K562 (cell line): ENCODE measurements around the gene CRYZL1.

Experiments used
- AFF4 ChIP-seq: sonication (generic); formaldehyde crosslinking; IDR thresholded peaks from 2 replicates; pipeline ENCODE4 v1.8.0; 2023; ENCODE audit warnings: mild to moderate bottlenecking, missing genetic modification reagents
- CTCF ChIP-seq, 3 experiments: IDR thresholded peaks in 2 of 3; conservative IDR thresholded peaks in 1 of 3; 2 replicates each; pipeline ENCODE4 v1.5.1; 2011 to 2012; ENCODE audit warnings: low read length in 3 of 3, mild to moderate bottlenecking in 3 of 3, control low read depth in 2 of 3, improper control_type of control experiment in 1 of 3, inconsistent platforms in 1 of 3, low read depth in 1 of 3, mixed read lengths in 1 of 3, moderate library complexity in 1 of 3; ENCODE audit not compliant: insufficient read depth in 2 of 3
- EP300 ChIP-seq: IDR thresholded peaks from 2 replicates; pipeline ENCODE4 v1.6.1; 2012; ENCODE audit warnings: low read length, improper control_type of control experiment
- ESRRA ChIP-seq: fragments of 450-650 bp; IDR thresholded peaks from 2 replicates; pipeline ENCODE4 v1.6.1; 2014; ENCODE audit warnings: low read depth, mild to moderate bottlenecking, moderate library complexity, borderline replicate concordance
- EZH2 ChIP-seq: IDR thresholded peaks from 2 replicates; pipeline ENCODE4 v1.6.1; 2012; ENCODE audit warnings: low read depth, mild to moderate bottlenecking, inconsistent platforms, low read length, borderline replicate concordance
- GABPB1 ChIP-seq: sonication (generic); formaldehyde crosslinking; IDR thresholded peaks from 2 replicates; pipeline ENCODE4 v1.8.0; 2022; ENCODE audit warnings: mild to moderate bottlenecking, missing genetic modification reagents
- MAX ChIP-seq: sonication (generic); formaldehyde crosslinking; IDR thresholded peaks from 2 replicates; pipeline ENCODE4 v1.9.0; 2022; ENCODE audit warnings: mild to moderate bottlenecking, missing genetic modification reagents
- NFYB ChIP-seq: IDR thresholded peaks from 2 replicates; pipeline ENCODE4 v1.6.1; 2011; ENCODE audit warnings: mild to moderate bottlenecking, moderate library complexity; ENCODE audit not compliant: insufficient read length; ENCODE audit errors: extremely low read depth
- POLR2A ChIP-seq: fragments of 450-650 bp; conservative IDR thresholded peaks from 2 replicates; pipeline ENCODE4 v1.6.1; 2016
- RBM34 ChIP-seq: fragments of 200-400 bp; formaldehyde crosslinking; IDR thresholded peaks from 2 replicates; pipeline ENCODE4 v1.6.1; 2018; ENCODE audit warnings: low read length, borderline replicate concordance; ENCODE audit not compliant: insufficient read depth
- SIN3A ChIP-seq, 2 experiments: fragments of 150-350 bp in 1 of 2; IDR thresholded peaks; 2 replicates each; pipeline ENCODE4 v1.6.1; 2011 to 2016; ENCODE audit warnings: borderline replicate concordance in 2 of 2, low read depth in 2 of 2, low read length in 2 of 2, mild to moderate bottlenecking in 2 of 2, moderate library complexity in 2 of 2; ENCODE audit not compliant: control insufficient read depth in 1 of 2
- SMC3 ChIP-seq: conservative IDR thresholded peaks from 2 replicates; pipeline ENCODE4 v1.6.1; 2011; ENCODE audit warnings: low read depth, low read length, improper control_type of control experiment; ENCODE audit not compliant: insufficient read depth
- USF2 ChIP-seq: sonication (generic); formaldehyde crosslinking; IDR thresholded peaks from 2 replicates; pipeline ENCODE4 v1.5.0; 2020; ENCODE audit warnings: missing genetic modification reagents
- ZEB2 ChIP-seq: fragments of 450-650 bp; IDR thresholded peaks from 2 replicates; pipeline ENCODE4 v1.6.1; 2016

GRCh38 chr21:33569991-33570390 lies 71.5 kb downstream of the CRYZL1 start:
- TF ChIP-seq CTCF (IDR thresholded peaks at IDR 0.05 in 2 of 3, conservative IDR thresholded peaks at IDR 0.05 in 1 of 3; ENCODE audit: insufficient read depth in 2 of 3, low read depth in 1 of 3, low read length in 3 of 3) (no peak), USF2 (CRISPR knock-in tag) (no peak), GABPB1 (CRISPR knock-in tag) (no peak), EZH2 (no peak), AFF4 (no peak), MAX (CRISPR knock-in tag) (no peak), ESRRA (no peak), NFYB (no peak), ZEB2 (no peak), RBM34 (no peak), SIN3A (IDR thresholded peaks at IDR 0.05; ENCODE audit: borderline replicate concordance in 2 of 2, control insufficient read depth in 1 of 2, low read depth in 2 of 2, low read length in 2 of 2) (no peak), SMC3 (no peak), POLR2A (no peak), EP300 (no peak)
